ENCODE measurements around the gene TRIML1.

DNA sequence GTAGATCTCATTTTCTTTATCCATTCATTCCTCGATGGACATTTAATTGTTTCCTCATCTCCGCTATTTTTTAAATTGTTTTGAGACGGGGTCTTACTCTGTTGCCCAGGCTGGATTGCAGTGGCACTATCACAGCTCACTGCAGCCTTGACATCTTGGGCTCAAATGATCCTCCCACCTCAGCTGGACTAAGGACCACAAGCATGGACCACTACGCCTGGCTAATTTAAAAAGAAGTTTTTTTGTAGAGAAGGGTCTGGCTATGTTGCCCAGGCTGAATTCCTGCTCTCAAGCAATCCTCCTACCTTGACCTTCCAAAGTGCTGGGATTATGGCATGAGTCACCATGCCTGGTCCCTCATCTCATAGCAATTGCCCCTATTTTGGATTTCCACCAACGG, 7.0 kb upstream of the TRIML1 start:
- TF ChIP-seq TAF1 (IDR thresholded peaks at IDR 0.05; ENCODE audit: low read depth), result no peak
- no peak for TF ChIP-seq EZH2 (IDR thresholded peaks at IDR 0.05; ENCODE audit: borderline replicate concordance, insufficient read depth, low read length, poor library complexity, severe bottlenecking)
- TF ChIP-seq, protein P1, sequence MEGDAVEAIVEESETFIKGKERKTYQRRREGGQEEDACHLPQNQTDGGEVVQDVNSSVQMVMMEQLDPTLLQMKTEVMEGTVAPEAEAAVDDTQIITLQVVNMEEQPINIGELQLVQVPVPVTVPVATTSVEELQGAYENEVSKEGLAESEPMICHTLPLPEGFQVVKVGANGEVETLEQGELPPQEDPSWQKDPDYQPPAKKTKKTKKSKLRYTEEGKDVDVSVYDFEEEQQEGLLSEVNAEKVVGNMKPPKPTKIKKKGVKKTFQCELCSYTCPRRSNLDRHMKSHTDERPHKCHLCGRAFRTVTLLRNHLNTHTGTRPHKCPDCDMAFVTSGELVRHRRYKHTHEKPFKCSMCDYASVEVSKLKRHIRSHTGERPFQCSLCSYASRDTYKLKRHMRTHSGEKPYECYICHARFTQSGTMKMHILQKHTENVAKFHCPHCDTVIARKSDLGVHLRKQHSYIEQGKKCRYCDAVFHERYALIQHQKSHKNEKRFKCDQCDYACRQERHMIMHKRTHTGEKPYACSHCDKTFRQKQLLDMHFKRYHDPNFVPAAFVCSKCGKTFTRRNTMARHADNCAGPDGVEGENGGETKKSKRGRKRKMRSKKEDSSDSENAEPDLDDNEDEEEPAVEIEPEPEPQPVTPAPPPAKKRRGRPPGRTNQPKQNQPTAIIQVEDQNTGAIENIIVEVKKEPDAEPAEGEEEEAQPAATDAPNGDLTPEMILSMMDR (IDR thresholded peaks at IDR 0.05; ENCODE audit: poor library complexity, severe bottlenecking), result no peak

Data from neural cell (in vitro differentiated cells).